Transverse colon (tissue), 4 donors: ENCODE measurements around the gene EHF. TPM values are rescaled to one million over a fixed set of nuclear protein-coding genes. Genes with fewer than 3 reads are reported as not detected.

Source experiments
- DNase-seq: peaks from one replicate; pipeline ENCODE4 v3.0.0-alpha.2; 2019
- H3K27ac ChIP-seq, 4 donors: fragments of 200-600 bp; sonication (generic); 2 replicates each; pipeline ENCODE4 v1.5.1; 2016 to 2018; ENCODE audit warnings: inconsistent platforms in 4 of 4
- H3K27me3 ChIP-seq: fragments of 200-600 bp; sonication (generic); 2 replicates; pipeline ENCODE4 v1.5.1; 2017; ENCODE audit warnings: inconsistent platforms
- H3K36me3 ChIP-seq, 4 donors: fragments of 200-600 bp; sonication (generic); 2 replicates each; pipeline ENCODE4 v1.5.1; 2017 to 2019; ENCODE audit warnings: inconsistent platforms in 4 of 4
- H3K4me1 ChIP-seq, 4 donors: fragments of 200-600 bp; sonication (generic); 2 replicates each; pipeline ENCODE4 v1.5.1; 2017 to 2020; ENCODE audit warnings: inconsistent platforms in 4 of 4
- H3K4me3 ChIP-seq, 4 donors: fragments of 200-600 bp; sonication (generic); 1 replicate in 1 of 4; 2 replicates in 3 of 4; pipeline versions ENCODE4 v1.5.1 to v1.6.1; 2017 to 2019; ENCODE audit warnings: inconsistent platforms in 4 of 4
- H3K9me3 ChIP-seq, 2 donors: fragments of 200-600 bp; sonication (generic); 2 replicates each; pipeline ENCODE4 v1.5.1; 2017 to 2019; ENCODE audit warnings: inconsistent platforms in 2 of 2
- CTCF ChIP-seq, 5 experiments: fragments of 200-600 bp in 3 of 5; fragments of 450-650 bp in 2 of 5; sonication (generic) in 3 of 5; IDR thresholded peaks; 1 replicate in 2 of 5; 2 replicates in 3 of 5; pipeline ENCODE4 v1.5.1; 2016 to 2017; ENCODE audit warnings: antibody characterized with exemption in 5 of 5, inconsistent platforms in 3 of 5, mild to moderate bottlenecking in 2 of 5, moderate library complexity in 1 of 5
- EP300 ChIP-seq: sonication (generic); formaldehyde crosslinking; IDR thresholded peaks from one replicate; pipeline ENCODE4 v1.6.1; 2017; ENCODE audit warnings: antibody characterized with exemption, low read depth
- POLR2A ChIP-seq: fragments of 450-650 bp; IDR thresholded peaks from one replicate; pipeline ENCODE4 v1.6.1; 2016; ENCODE audit warnings: antibody characterized with exemption, mild to moderate bottlenecking, moderate library complexity
- POLR2AphosphoS5 ChIP-seq, 3 donors: sonication (generic); formaldehyde crosslinking; IDR thresholded peaks; one replicate each; pipeline ENCODE4 v1.6.1; 2016; ENCODE audit warnings: antibody characterized with exemption in 3 of 3
- WGBS, 2 donors: methylation state at CpG; one replicate each; pipeline ENCODE4 v1.1.5; 2018; ENCODE audit warnings: low coverage in 1 of 2; 5-methylcytosine and 5-hydroxymethylcytosine counted together
- in situ Hi-C, 4 donors: fragments of 200-750 bp; cut with MboI; loops; one replicate each; pipeline versions ENCODE4 v1.15.0 to v1.15.1; 2017; ENCODE audit warnings: low sequenced_read_pairs in 3 of 4, low pct_ligation_motif_present in 1 of 4, low pct_unique_long_range_greater_than_20kb in 1 of 4
- intact Hi-C: fragments of 100-400 bp; cut with DNase I; formaldehyde crosslinking; loops from one replicate; pipeline ENCODE4 v1.15.1; 2023; ENCODE audit warnings: low total_unique reads
- total RNA-seq, 4 donors: library from RNA; depleted of rRNA; stranded (reverse); fragments of >200 nt; gene quantifications; one replicate each; pipeline ENCODE4 v1.1.0, GENCODE V29; 2016

EHF gene
- total RNA-seq, 4 donors from 2014 or later = 206 to 406 (median 262) TPM

GRCh38 chr11:34631297-34631696 lies 10.4 kb downstream of the EHF start:
- Histone ChIP-seq H3K27ac (peak overlapping the region; percentile 85 to 89 (median 86)), H3K36me3 (no peaks in the 10 kb centered on the region), H3K27me3 (no peaks in the 10 kb centered on the region), H3K4me3 (peak overlapping the region in 1 of 4 donors; percentile 10), H3K9me3 (no peaks in the 10 kb centered on the region), H3K4me1 (peaks cover 0 to 93% (median 39%) of the 10 kb centered on the region in 4 donors)
- in situ Hi-C loops = no loop called here
- WGBS, 2 donors = 57 to 68% methylated on average over 1 to 6 of the region's 6 CpGs
- no peak for DNase-seq
- TF ChIP-seq CTCF (IDR thresholded peaks at IDR 0.05) = no peak
- no peak for TF ChIP-seq POLR2AphosphoS5 (IDR thresholded peaks at IDR 0.05)
- no peak for TF ChIP-seq EP300
- TF ChIP-seq POLR2A = no peak
- intact Hi-C loops = no loop called here

GRCh38 chr11:34631737-34632104 lies 10.8 kb downstream of the EHF start:
- intact Hi-C loops = no loop called here
- DNase-seq = no peak
- no peaks in the 10 kb centered on the region for H3K36me3 ChIP-seq
- peaks cover 0 to 93% (median 39%) of the 10 kb centered on the region in 4 donors for H3K4me1 ChIP-seq
- H3K9me3 ChIP-seq = no peaks in the 10 kb centered on the region
- in situ Hi-C loops = no loop called here
- H3K27ac ChIP-seq = peak overlapping the region; percentile 85 to 89 (median 86)
- 56 to 61% methylated on average over 3 to 4 of the region's 4 CpGs for WGBS, 2 donors
- H3K27me3 ChIP-seq = no peaks in the 10 kb centered on the region
- TF ChIP-seq POLR2A = no peak
- TF ChIP-seq EP300 = no peak
- no peak for TF ChIP-seq CTCF (IDR thresholded peaks at IDR 0.05)
- TF ChIP-seq POLR2AphosphoS5 (IDR thresholded peaks at IDR 0.05) = no peak
- no peak overlapping the region for H3K4me3 ChIP-seq

- Histone ChIP-seq H3K27me3 (no peaks in the 10 kb centered on the region), H3K27ac (peak overlapping the region; percentile 85 to 89 (median 86)), H3K4me1 (peaks cover 2 to 94% (median 41%) of the 10 kb centered on the region in 4 donors), H3K36me3 (no peaks in the 10 kb centered on the region), H3K9me3 (no peaks in the 10 kb centered on the region), H3K4me3 (no peak overlapping the region)
- WGBS, 2 donors = 38 to 39% methylated on average over 5 to 7 of the region's 7 CpGs
- DNase-seq = no peak
- no peak for TF ChIP-seq CTCF (IDR thresholded peaks at IDR 0.05)
- TF ChIP-seq EP300 = no peak
- TF ChIP-seq POLR2A = no peak
- TF ChIP-seq POLR2AphosphoS5 (IDR thresholded peaks at IDR 0.05) = no peak
- intact Hi-C loops (no loop called here), in situ Hi-C loops (no loop called here)
Observed at GRCh38 chr11:34632105-34632791, 11.4 kb downstream of the EHF start.

- TF ChIP-seq EP300 (no peak), POLR2A (no peak), POLR2AphosphoS5 (IDR thresholded peaks at IDR 0.05) (no peak), CTCF (IDR thresholded peaks at IDR 0.05) (no peak)
- intact Hi-C loops (no loop called here), in situ Hi-C loops (no loop called here)
- peaks cover 4 to 96% (median 50%) of the 10 kb centered on the region in 4 donors for H3K4me1 ChIP-seq
- H3K27me3 ChIP-seq = no peaks in the 10 kb centered on the region
- H3K36me3 ChIP-seq = no peaks in the 10 kb centered on the region
- DNase-seq = no peak
- no peak overlapping the region for H3K4me3 ChIP-seq
- H3K9me3 ChIP-seq = no peaks in the 10 kb centered on the region
- H3K27ac ChIP-seq = peak overlapping the region; percentile 85 to 89 (median 86)
Observed at GRCh38 chr11:34633640-34633989, 12.7 kb downstream of the EHF start.
